NCI-H345 treated with DMSO at 0.1 percent for 48 hours (cell line): Measurements from ENCODE around the gene TFPT.

Experiments used
- DNase-seq: peaks from one replicate; lab custom pipeline; 2025; ENCODE audit not compliant: unreplicated experiment; lab: John Stamatoyannopoulos, UW

The TFPT gene

DNA sequence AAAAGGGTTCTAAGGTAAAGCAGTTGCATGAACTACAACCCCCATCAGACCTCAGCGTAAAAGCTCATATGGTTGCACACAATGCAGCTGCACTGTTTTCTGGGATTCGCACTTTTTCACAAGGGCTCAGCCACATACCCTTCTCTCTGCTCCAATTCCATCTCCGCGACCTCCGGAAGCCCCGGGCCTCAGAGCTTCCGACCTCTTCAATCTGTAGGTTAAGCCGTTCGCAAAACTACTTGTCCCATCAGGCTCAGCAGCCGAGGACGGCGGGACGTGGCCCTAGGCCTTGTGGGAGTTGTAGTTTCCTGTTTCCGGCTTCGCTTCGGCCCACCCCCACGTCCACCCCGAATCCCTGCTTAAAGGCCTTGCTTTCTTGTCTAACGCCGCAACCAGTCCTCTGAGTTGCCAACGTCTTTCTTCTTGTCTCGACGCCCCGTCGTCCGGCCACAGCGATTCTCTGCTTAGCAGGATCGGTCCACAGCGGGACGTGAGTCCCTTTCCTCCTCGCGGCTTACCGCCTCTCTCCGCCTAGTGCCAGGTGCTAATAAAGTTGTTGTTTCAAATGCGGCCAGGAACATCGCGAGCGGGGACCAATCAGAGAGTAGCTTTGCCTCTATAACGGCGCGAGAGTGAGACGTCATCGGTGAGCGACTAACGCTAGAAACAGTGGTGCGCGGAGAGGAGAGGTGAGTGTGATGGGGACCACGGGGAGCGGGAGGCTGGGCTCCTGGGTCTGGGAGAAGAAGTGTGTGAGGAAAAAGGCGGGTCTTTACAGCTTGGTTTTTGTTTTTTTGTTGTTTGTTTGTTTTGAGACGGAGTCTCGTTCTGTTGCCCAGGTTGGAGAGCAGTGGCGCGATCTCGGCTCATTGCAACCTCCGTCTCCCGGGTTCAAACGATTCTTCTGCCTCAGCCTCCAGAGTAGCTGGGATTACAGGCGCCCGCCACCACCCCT, at the start of gene TFPT, which contains the start of gene PRPF31:
Gene TFPT (minus strand): TSS at position 549 of the 955 bp plus-strand sequence. CDS start 388 bp downstream, at position 161.
Gene PRPF31 (plus strand): TSS at position 646 of the 955 bp plus-strand sequence. CDS start 2,525 bp downstream, outside the sequence.
- peak; percentile 86 for DNase-seq

GRCh38 chr19:54165222-54165621, 49.8 kb upstream of the TFPT start:
- no peak for DNase-seq

DNA sequence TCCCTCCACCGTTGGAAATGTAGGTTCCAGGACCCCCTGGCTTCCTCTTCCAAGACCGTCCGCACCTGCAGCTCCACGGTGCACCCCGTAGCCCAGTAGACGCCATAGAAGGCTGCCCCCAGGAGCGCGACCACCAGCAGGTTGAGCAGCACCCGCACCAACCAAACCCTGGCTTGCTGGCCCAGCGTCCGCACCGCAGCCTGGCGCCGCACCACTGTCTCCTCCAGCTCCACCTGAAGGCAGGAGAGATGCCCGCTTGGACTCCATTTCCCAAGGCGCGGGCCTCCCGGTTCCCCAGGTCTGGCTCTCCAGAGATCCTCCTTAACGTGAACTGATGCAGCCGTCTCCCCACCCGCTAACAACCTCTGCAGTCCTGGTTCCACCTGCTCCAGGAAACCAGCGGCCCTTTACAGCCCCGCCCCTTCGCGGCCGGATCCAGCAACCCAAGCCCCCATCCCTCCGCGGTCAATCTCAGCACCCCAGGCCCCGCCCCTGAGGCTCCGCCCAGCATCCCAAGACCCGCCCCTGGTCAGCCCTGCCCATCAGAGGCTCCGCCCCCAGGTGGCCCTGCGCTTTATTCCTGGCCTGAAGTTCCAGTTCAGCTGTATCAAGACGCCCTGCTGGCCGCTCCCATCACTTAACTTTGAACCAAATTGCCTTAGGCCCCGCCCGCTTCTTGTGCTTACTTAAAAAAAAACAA, 49.1 kb upstream of the TFPT start:
- no peak for DNase-seq

GRCh38 chr19:54162884-54163283, 47.4 kb upstream of the TFPT start:
- no peak for DNase-seq

- DNase-seq: peak; percentile 32
Observed at GRCh38 chr19:54162241-54162805, 46.9 kb upstream of the TFPT start.

DNA sequence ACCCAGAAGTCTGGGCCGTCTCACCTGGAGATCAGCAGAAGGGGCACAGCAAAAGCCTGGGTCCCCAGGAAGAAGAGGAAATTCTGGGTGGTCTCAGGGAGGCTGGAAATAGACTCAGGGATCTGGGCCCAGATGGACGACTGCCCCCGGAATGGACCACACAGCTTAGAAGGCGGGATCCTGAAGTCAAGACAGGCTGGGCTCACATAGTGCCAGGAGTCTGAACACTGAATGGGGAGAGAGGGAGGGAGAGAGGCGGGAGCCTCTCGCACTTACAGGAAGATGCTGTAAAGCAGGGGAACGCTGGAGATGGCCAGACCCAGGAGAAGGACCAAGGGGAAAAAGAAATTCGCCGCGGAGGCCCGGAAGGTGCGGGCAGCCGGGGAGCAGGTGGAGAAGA, 45.4 kb upstream of the TFPT start:
- DNase-seq: no peak

DNA sequence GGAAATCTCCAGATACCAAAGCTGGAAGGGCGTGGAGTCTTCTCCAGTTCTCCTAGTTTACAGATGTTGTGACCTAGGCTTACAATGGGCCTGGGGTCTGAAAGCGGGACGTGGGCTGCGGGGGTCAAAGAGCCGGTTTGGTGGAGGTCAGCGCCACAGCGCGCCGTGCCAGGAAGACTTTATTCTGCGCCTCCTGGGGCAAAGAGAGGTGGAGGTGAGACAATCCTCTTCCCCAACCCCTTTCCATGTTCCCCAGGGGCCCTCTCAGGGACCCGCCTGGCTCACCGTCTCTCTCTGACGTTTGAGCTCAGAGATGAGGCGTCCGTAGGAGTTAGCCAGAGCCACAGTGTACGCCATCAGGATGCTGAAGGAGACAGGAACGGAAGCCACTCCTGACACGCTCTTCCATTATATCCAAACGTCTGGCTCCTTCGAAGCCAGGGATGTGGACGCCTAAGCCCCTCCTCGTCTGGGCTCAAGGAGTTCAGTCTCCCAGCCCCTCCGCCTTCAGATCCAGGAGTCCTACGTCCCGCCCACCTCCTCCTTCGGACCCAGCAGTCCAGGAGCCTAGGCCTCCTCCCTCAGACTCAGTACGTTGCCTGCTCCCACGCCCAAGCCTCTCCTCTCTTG, 44.8 kb upstream of the TFPT start:
- DNase-seq: no peak

DNA sequence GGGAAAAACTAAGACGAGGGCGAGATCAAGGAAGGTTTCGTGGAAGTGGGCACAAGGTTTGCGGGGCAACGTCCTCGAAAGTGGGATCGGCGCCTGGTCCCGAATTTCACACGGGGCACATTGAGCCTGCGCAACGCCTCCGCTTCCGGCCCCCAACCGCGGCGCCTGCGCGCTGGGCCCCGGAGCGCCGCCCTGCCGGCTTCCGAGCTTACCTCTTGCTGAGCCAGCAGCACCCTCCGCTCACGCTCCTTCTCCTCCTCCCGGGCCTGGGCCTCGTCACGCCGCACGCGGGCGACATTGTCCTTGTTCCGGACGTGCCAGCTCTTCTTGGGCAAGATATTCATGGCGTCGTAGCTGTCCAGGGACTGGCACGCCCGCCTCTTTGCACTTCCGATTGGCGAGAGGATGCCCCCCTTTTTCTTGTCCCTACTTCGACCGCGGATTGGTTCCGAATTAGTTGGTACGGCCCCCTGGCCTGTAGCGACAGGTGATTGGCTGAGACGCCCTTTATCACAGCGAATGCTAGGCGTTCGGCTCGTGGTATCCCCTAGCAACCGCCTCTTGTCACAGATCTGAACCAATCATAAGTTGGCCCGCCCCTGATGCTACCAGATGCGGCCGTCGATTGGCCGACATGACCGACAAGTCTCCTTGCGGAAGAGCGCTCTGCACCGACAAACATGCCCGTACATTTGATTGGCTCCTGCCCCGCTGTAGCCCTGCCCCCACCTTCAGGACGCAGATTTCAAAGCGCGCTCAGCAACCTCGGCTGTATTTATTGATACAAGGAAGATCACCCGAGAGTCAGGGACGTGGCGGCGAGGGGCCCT, 44.1 kb upstream of the TFPT start, which contains the start of gene LENG1:
Gene LENG1 (minus strand): TSS at position 370 of the 830 bp plus-strand sequence. CDS start 26 bp downstream, at position 344.
- peak; percentile 94 for DNase-seq

DNA sequence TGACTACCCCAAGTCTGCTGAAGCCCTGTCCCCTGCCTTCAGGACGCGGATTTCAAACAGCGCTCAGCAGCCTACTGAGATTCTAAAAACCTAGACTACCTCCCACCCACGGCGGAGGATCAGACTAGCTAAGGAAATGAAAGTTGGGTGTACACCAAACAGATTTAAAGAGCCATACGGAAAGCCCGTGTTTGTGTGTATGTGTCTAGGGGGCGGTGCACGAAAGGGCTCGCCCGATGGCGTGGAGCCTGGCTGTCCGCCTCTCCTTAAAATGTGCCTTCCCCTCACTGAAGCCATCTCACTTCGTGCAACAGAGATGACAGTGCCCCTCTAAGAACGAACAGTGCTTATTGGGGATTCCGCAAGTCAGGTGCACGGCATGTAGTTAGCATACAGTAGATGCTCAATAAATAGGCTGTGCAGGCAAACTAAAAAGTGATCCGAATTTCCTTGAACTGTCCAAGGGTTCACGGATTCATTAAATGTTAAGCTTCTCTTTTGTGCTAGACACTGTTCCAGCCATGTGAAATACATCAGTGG, 43.4 kb upstream of the TFPT start:
- no peak for DNase-seq

DNA sequence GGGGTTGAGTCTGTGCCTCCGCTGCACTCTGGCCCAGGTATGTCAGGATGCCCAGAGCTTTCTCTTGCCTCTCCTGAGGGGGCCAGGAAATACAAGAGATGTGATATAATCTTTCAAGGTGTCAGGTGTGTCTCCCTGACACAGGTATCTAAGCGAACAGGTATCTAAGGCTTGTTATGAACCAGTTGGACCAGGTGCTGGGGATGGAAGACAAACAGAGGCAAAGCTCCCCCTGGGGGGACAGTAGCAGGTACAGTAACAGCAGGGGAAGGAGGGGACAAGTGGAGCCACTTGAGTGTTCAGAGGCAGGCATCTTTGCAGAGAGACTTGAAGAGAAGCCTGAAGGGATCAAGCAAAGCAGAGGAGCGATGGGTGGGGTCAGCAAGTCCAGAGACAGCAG, 41.5 kb upstream of the TFPT start:
- DNase-seq: no peak

DNA sequence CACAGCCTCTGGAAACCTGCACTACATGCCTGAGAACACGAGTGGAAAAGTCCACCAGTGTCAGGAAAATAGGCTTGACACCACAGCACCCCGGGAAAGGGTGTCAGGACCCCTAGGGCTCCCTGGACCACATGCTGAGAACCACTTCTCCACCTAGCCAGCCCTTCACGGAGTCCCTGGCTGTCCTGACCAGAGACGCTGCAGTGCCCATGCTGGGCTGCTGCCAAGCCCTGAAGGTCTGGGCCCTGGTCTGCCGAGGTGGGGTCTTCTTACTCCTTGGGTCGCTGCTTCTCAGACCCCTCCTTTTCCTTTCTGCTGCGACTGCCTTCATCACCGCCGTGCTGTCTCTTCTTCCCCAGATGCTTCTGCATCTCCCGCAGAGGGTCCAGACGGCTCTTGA, 41.0 kb upstream of the TFPT start:
- DNase-seq: no peak

DNA sequence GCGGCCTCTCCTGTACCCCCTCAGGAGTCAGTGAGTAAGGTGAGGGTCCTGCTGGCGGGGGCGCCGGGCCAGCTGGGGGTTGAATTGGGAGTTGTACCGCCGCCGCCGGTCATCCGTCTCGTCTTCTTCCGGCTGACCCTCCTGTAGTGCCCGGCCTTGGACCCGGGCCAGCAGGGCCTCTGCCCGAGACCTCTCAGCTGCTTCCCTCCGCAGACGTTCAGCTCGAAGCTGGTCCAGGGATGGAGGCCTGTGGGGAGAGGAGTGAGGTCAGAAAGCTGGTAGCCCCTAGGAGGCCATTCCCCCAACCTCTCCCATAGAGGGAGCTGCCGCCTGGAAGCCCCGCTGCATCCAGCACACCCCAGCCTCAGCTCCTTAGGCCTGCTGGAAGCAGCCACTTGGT, 40.2 kb upstream of the TFPT start:
- DNase-seq: no peak

- DNase-seq: no peak
Observed at GRCh38 chr19:54154603-54155345, 39.3 kb upstream of the TFPT start.

DNA sequence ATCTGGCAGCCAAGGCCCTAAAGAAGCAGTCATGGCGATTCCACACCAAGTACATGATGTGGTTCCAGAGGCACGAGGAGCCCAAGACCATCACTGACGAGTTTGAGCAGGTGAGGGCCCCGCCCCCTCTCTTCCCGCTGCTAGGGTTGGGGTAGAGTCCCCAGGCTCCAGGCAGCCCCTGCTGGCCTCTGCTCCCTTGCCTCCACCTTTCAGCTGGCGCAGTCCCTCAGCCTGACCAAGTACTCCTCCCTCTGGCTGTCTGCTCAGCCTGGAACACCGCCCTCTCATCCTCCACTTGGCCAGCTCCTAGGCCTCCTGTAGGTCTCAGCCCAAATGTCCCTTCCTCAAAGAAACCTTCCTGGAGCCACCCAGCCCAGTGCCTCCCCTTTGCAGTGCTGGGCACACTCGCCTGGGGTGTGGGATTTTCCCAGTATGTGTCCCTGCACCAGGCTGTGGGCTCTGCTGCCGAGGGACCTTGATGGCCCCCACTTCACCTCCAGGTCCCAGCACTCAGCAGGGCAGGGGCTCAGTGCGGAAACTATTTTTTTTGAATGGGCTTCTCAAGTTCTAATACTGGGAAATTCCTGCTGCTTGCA, 38.4 kb upstream of the TFPT start:
- DNase-seq: no peak

GRCh38 chr19:54152878-54153524, 37.5 kb upstream of the TFPT start:
- DNase-seq: no peak

GRCh38 chr19:54152267-54152666, 36.8 kb upstream of the TFPT start:
- DNase-seq: no peak

DNA sequence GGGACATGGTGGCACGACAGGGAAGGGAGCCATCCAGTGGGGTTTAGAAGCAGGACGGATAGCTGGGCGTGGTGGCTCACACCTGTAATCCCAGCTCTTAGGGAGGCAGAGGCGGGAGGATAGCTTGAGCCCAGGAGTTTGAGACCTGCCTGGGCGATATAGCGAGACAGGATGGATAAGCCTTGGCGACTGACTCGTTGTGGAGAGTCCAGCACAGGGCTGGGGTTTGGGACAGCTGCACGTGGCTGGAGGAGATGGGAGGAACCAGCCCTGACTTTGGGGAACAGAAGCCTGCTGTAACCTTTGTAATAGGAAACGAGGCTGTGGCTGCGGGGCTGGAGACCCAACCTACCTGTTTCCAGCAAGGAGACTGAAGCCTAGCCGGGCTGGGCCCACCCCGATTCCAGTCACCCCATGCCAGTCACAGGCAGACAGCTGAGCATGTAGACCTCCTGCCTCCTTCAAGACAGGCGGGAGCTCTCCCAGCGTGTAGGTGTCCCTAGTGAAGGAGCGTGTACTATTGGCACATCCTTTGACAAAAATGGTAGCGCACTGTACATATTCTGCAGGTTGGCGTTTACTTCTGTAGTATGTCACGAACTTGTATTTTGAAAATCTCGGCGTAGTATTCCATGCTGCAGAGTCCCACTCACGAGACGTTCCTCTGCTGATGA, 36.0 kb upstream of the TFPT start:
- DNase-seq: no peak
